GM12873 (cell line): ENCODE measurements around the gene PSAP.

Experiments used
- CTCF ChIP-seq: IDR thresholded peaks from 2 replicates; pipeline ENCODE4 v1.5.1; 2012; ENCODE audit warnings: low read depth, mild to moderate bottlenecking, moderate library complexity, low read length, control low read depth; ENCODE audit not compliant: insufficient read depth; ENCODE audit errors: missing control alignments

Gene PSAP

GRCh38 chr10:71850743-71851464 lies at the start of gene PSAP:
TSS of gene PSAP (minus strand) at chr10:71851251. CDS start at chr10:71851221, 30 bp downstream.
- TF ChIP-seq CTCF, result no peak

DNA sequence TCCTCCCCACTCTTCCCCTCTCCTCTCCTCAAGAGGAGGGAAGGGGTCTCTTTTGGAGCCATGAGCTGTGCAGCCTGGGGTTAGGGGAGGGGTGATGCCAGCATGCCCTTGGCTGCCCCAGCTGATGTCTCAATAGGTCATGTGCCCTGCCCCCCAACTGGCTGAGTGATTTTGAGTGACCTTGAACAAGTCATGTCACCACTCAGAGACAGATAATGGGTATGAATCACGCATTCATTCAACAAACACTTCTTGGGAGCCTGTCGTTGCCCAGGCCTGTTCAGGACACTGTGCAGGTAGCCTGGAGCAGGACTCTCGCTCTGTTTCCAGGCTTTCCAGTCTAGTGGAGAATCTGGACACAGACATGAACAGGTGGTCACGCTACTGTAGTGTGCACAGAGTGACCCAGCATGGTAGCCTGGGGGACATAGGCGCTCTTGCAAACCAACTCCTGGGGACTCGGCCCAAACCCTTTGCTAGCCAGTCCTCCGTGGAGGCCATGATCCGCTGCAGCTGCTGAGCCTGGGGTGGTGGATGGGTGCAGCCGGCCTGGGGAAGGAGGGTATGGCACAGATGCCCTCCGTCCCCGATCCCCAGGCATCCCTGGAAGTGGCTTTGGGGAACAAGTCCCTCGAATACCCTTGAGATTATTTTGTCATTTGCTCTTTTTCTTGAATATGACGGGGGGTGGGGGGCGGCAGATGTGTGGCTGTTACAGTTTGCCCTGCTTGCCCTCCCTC lies 49.6 kb upstream of the PSAP start:
- no peak for TF ChIP-seq CTCF

DNA sequence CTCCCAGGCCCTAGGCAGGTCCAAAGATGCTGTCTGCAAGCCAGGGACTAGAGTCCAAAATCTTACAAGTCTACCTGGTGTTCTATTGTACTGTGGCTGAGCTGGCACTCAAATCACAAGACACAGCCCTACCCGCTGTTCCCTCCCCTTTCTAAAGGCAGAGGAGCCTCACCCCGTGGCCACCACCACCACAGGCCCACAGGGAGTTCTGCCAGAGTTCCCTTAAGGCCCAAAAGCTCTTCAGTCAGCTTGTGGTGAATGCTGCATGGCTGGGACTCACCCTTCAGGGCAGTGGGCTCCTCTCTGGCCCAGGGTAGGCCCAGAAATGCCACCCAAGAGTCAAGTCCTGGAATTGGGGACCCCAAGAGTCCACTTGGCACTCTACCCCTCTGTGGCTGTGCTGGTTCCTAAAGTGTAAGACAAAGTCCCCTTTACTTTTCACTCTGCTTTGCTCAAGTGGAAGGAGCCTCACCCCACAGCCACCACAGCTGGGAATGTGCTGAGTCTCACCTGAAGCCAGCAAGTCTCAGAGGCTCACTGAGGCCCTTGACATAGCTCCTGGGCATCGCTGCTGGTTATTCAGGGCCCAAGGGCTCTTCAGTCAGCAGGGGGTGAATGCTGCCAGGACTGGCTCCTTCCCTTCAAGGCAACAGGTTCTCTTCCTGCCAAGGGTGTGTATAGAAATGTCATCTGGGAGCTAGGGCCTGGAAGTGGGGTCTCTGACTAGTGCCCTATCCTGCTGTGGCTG lies 48.8 kb upstream of the PSAP start:
- TF ChIP-seq CTCF, result no peak

DNA sequence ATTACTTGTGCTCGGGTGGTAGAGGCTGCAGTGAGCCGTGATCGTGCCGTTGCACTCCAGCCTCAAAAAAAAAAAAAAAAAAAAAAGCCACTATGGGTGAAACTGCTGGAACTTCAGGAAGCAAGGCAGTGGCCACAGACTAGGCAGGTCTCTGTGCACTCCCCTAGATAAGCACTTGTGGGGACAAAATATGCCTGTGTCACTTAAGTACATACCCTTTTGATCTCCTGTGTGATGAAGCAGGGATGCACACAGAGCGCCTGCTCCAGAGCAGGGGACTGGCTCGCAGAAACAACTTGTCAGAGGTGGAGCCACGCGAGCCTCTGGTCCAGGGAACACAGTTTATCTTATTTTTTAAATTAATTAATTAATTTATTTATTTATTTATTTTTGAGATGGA lies 42.9 kb upstream of the PSAP start:
- TF ChIP-seq CTCF, result no peak

GRCh38 chr10:71893258-71893815 lies 42.3 kb upstream of the PSAP start:
- no peak for TF ChIP-seq CTCF

- TF ChIP-seq CTCF, result no peak
Observed at GRCh38 chr10:71891437-71891836, 40.4 kb upstream of the PSAP start.
